ENCODE data around the gene PDCD2L.

GRCh38 chr19:34362679-34363069, 41.5 kb upstream of the PDCD2L start:
- TF ChIP-seq, protein P1, sequence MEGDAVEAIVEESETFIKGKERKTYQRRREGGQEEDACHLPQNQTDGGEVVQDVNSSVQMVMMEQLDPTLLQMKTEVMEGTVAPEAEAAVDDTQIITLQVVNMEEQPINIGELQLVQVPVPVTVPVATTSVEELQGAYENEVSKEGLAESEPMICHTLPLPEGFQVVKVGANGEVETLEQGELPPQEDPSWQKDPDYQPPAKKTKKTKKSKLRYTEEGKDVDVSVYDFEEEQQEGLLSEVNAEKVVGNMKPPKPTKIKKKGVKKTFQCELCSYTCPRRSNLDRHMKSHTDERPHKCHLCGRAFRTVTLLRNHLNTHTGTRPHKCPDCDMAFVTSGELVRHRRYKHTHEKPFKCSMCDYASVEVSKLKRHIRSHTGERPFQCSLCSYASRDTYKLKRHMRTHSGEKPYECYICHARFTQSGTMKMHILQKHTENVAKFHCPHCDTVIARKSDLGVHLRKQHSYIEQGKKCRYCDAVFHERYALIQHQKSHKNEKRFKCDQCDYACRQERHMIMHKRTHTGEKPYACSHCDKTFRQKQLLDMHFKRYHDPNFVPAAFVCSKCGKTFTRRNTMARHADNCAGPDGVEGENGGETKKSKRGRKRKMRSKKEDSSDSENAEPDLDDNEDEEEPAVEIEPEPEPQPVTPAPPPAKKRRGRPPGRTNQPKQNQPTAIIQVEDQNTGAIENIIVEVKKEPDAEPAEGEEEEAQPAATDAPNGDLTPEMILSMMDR (IDR thresholded peaks at IDR 0.05; ENCODE audit: poor library complexity, severe bottlenecking): no peak
- TF ChIP-seq EZH2 (IDR thresholded peaks at IDR 0.05; ENCODE audit: borderline replicate concordance, insufficient read depth, low read length, poor library complexity, severe bottlenecking): no peak
- TF ChIP-seq, protein P2, sequence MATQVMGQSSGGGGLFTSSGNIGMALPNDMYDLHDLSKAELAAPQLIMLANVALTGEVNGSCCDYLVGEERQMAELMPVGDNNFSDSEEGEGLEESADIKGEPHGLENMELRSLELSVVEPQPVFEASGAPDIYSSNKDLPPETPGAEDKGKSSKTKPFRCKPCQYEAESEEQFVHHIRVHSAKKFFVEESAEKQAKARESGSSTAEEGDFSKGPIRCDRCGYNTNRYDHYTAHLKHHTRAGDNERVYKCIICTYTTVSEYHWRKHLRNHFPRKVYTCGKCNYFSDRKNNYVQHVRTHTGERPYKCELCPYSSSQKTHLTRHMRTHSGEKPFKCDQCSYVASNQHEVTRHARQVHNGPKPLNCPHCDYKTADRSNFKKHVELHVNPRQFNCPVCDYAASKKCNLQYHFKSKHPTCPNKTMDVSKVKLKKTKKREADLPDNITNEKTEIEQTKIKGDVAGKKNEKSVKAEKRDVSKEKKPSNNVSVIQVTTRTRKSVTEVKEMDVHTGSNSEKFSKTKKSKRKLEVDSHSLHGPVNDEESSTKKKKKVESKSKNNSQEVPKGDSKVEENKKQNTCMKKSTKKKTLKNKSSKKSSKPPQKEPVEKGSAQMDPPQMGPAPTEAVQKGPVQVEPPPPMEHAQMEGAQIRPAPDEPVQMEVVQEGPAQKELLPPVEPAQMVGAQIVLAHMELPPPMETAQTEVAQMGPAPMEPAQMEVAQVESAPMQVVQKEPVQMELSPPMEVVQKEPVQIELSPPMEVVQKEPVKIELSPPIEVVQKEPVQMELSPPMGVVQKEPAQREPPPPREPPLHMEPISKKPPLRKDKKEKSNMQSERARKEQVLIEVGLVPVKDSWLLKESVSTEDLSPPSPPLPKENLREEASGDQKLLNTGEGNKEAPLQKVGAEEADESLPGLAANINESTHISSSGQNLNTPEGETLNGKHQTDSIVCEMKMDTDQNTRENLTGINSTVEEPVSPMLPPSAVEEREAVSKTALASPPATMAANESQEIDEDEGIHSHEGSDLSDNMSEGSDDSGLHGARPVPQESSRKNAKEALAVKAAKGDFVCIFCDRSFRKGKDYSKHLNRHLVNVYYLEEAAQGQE (IDR thresholded peaks at IDR 0.05; ENCODE audit: borderline replicate concordance): no peak
- TF ChIP-seq EP300 (conservative IDR thresholded peaks at IDR 0.05; ENCODE audit: poor library complexity, severe bottlenecking): no peak
- no peak for TF ChIP-seq POLR2AphosphoS5 (IDR thresholded peaks at IDR 0.05)
- TF ChIP-seq TAF1 (IDR thresholded peaks at IDR 0.05; ENCODE audit: low read depth): no peak
- TF ChIP-seq MXI1 (conservative IDR thresholded peaks at IDR 0.05; ENCODE audit: poor library complexity, severe bottlenecking): no peak
- no peak for TF ChIP-seq RAD21 (conservative IDR thresholded peaks at IDR 0.05)
- TF ChIP-seq SMC3 (conservative IDR thresholded peaks at IDR 0.05; ENCODE audit: poor library complexity): no peak
